ENCODE data around the gene ZDHHC14. TPM values are rescaled to one million over a fixed set of nuclear protein-coding genes. Genes with fewer than 3 reads are reported as not detected.

The ZDHHC14 gene
- 2.8 to 4.1 TPM (median 3.5 TPM) in 5 replicates for total RNA-seq (2022; extraction: Qiagen RNA extraction)

GRCh38 chr6:157380779-157381561 is at the start of gene ZDHHC14:
TSS of gene ZDHHC14 (plus strand) at chr6:157381190.

Other genes with a start within 250 kb of the ZDHHC14 start
- gene TMEM242, start 57.7 kb upstream of the ZDHHC14 start, total RNA-seq (2022; extraction: Qiagen RNA extraction): 5.1 to 7.0 TPM (median 5.8 TPM) in 5 replicates